ENCODE data around the gene TMEM30B.

Gene TMEM30B

DNA sequence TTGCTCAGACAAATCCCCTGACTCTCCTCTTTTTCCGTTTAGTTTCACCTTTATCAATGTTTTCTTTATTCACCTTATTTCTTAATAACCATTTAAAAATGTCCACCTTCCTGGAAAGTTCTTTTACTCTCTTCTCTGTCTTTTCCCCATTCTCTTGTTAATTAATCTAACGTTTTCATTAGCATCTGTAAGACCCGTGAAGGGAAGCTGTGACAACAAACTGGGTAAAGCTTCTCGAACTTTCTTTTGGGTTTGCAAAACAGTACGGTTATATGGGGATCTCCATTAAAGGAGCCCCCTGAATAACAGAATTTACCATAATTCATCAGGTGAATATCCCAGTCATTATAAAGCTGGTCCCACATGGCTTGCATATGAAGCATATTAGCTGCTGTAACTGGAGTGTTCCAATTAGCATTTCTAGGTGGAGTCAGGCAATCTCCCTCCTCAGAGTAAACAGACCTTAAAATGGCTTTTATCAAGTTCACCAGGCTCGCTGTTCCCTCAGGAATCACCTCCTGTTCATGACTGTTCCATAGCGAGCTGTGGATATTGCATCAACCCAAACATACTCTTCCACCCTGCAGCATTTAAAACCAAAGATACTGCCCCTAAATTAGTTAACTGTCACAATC lies 42.4 kb downstream of the TMEM30B start:
- DNase-seq (ENCODE audit: low read depth, low spot score): no peak

DNA sequence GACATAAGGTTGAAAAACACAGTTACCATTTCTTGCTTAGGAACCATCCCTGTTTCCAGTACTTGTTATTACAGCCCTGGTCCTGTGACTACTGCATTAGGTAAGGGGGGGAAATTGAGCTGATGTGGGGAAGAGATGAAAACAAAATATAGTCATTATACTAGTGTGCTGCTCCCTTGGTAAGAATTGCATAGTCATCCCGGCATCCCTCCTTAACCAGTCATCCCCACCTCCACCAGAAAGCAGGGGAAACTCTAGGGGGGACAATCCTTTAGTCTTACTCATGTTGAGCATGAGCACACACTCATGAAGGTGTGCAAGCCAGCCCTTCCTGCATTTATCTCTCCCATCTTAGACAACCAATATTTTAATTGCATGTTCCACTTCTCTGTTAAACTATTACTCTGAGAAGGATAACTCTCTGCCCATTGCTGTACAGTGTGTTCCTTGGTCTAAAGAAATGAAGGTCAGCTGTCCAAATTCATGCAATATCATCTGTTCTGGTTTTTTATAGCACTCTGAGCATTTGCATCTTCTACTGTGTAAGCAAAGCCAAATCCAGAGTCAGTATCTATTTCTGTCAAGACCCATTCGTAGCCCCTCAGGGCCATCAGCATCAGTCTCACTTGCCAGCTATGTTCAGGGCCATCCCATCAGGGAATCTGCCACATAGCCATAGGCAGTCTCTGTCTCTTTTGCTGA lies 46.8 kb downstream of the TMEM30B start:
- no peak for DNase-seq (ENCODE audit: low read depth, low spot score)

DNA sequence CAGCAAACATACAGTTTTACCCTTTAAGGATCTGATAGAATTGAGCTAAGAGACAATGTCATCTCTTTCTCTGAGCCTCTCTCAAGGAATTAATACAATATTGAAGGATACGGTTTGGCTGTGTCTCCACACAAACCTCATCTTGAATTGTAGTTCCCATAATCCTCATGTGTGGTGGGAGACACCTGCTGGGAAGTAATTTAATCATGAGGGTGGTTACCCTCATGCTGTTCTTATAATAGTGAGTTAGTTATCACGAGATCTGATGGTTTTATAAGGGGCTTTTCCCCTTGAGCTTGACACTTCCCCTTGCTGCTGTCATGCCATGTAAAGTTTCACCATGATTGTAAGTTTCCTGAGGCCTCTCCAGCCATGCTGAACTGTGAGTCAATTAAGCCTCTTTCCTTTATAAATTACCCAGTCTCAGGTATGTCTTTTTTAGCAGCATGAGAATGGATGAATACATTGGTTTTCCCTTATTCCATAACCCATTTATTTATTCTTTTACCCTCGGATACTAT lies 47.6 kb downstream of the TMEM30B start:
- DNase-seq (ENCODE audit: low read depth, low spot score): no peak

DNA sequence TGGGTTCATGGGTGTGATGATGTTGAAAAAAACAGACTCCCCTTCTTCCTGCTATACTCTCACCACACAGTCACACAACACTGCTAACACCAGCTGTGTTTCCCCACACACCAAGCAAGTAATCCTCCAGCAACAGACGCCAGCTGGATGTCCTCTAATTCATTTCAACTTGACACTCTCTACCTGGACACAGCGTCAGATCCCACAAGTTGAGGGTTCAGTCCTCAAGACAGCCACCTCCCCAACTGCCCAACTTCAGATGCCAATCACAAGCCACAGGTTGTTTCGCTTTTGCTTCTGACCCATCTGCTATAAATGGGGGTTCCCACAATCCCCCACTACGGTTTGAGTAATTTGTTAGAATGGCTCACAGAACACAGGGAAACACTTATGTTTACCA lies 49.3 kb downstream of the TMEM30B start:
- no peak for DNase-seq (ENCODE audit: low read depth, low spot score)

DNA sequence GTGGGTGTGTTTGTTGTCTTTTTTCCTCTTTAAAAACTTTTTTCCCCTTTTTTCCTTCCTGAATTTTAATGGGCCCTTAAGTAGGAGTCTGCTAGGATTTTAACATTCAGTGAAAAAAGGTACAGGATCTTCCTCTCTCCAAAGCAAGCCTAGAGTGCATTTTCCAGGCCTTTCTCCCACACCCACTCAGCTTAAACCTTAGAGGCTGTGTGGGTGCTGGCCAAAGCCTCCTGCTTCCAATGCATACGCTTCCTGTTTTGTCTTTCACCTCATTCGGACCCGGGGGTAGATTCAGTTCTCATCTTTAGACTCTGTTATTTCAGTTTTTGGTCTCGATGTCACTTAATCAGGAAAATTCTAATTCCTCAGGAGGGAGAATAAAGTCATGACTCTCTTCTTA lies 51.2 kb downstream of the TMEM30B start:
- DNase-seq (ENCODE audit: low read depth, low spot score): no peak

DNA sequence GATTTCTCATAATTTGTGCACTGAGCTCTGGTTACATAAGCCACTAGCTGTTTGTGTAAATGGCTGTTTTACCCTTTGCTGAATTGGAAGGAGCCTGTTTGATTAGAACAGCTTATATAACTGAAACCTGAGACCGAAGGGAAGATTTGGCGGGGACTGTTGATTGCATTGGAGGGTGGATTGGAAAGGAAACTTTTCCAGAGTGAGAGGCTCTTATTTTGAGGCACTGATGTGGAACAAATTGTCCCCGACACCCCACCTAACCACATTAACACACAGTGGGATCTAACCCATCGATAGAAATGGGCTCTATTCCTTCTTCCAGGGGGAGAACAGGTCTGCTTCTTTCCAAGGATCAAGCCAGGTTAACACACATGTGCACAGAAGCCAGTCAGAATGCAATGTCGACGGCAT lies 51.7 kb downstream of the TMEM30B start:
- no peak for DNase-seq (ENCODE audit: low read depth, low spot score)

DNA sequence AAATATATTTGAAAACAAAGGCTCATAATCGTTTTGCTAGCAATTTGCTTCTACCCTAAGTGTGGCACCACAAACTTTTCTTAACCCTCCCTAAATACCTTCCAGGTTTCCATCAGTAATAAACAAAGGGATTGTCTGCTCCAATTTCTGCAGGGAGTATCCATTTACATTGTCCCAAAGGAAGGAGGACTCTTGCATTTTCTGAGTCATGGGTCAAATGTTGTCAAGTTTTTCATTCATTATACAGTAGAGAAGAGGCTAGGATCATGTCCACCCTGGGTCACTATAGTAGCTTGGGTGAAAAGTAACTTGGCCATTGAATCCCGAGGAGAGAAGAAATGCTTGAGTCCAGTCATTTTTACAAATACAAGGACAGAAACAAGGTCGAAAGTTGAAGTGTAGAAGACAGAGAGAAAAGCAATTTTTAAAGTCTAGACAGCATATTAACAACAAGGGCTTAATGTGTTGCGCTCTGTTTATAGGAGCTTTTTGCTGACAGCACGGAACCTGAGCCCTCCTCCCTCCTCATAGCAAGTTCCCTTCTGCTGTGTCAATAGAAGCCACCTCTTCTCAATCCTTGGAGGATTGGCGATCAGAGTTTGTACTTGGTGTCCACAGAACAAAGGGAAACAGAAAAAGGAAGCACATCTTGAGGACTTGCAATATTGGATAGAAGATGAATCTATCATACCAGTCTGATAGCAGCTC lies 53.1 kb downstream of the TMEM30B start:
- DNase-seq (ENCODE audit: low read depth, low spot score): no peak
